SK-N-SH (cell line): Measurements from ENCODE around the gene LATS2.

ENCODE experiments used
- CTCF ChIP-seq: fragments of 200-600 bp; sonication (generic); IDR thresholded peaks from 2 replicates; pipeline ENCODE4 v1.6.1; 2017; ENCODE audit warnings: antibody characterized with exemption, mild to moderate bottlenecking, moderate library complexity
- GATA2 ChIP-seq: sonication (generic); formaldehyde crosslinking; IDR thresholded peaks from 2 replicates; pipeline ENCODE4 v1.5.0; 2020; ENCODE audit warnings: mild to moderate bottlenecking, missing genetic modification reagents
- IRF3 ChIP-seq: fragments of 150-350 bp; IDR thresholded peaks from 2 replicates; pipeline ENCODE4 v1.6.1; 2016; ENCODE audit warnings: mild to moderate bottlenecking, low read depth, low read length
- JUND ChIP-seq: IDR thresholded peaks from 2 replicates; pipeline ENCODE4 v1.4.0; 2012
- RAD21 ChIP-seq: IDR thresholded peaks from 2 replicates; pipeline ENCODE4 v1.6.1; 2012; ENCODE audit warnings: mild to moderate bottlenecking, low read length
- RFX5 ChIP-seq: IDR thresholded peaks from 2 replicates; pipeline ENCODE4 v1.6.1; 2012; ENCODE audit warnings: mild to moderate bottlenecking, improper control_type of control experiment, low read length
- SMC3 ChIP-seq: IDR thresholded peaks from 2 replicates; pipeline ENCODE4 v1.6.1; 2012; ENCODE audit warnings: low read depth, low read length, improper control_type of control experiment
- TCF12 ChIP-seq: IDR thresholded peaks from 2 replicates; pipeline ENCODE4 v1.4.0; 2012
- YY1 ChIP-seq: IDR thresholded peaks from 2 replicates; pipeline ENCODE4 v1.4.0; 2012; ENCODE audit warnings: low read depth, mild to moderate bottlenecking

GRCh38 chr13:21059641-21060337 lies 1.6 kb downstream of the LATS2 start:
- TF ChIP-seq CTCF, result no peak
- TF ChIP-seq RFX5, result no peak
- TF ChIP-seq IRF3, result no peak
- no peak for TF ChIP-seq JUND
- TF ChIP-seq YY1, result no peak
- TF ChIP-seq SMC3, result no peak
- no peak for TF ChIP-seq GATA2
- TF ChIP-seq TCF12, result no peak
- no peak for TF ChIP-seq RAD21
